Parathyroid adenoma (tissue), 2 donors: ENCODE measurements around the gene LYSMD1.
"Not testable (repeated sequence)": the region's sequence is repeated elsewhere in the genome, so short reads cannot be mapped to it uniquely, and the experiment has no call there.

Source experiments
- H2AFZ ChIP-seq: fragments of 300-600 bp; sonication (generic); one replicate; pipeline ENCODE4 v1.7.0; 2017; ENCODE audit warnings: antibody characterized with exemption, mild to moderate bottlenecking
- H3K27ac ChIP-seq: fragments of 300-600 bp; sonication (generic); one replicate; pipeline ENCODE4 v1.7.0; 2017
- H3K27me3 ChIP-seq: fragments of 300-600 bp; sonication (generic); one replicate; pipeline ENCODE4 v1.7.0; 2017; ENCODE audit warnings: low read length; ENCODE audit not compliant: control insufficient read depth, insufficient read depth
- H3K36me3 ChIP-seq: fragments of 300-600 bp; sonication (generic); one replicate; pipeline ENCODE4 v1.7.0; 2017; ENCODE audit warnings: low read length; ENCODE audit not compliant: control insufficient read depth, insufficient read depth
- H3K4me1 ChIP-seq: fragments of 300-600 bp; sonication (generic); one replicate; pipeline ENCODE4 v1.7.0; 2017; ENCODE audit warnings: control low read depth
- H3K4me2 ChIP-seq: fragments of 300-600 bp; sonication (generic); one replicate; pipeline ENCODE4 v1.7.0; 2017; ENCODE audit warnings: low read length
- H3K4me3 ChIP-seq: fragments of 300-600 bp; sonication (generic); one replicate; pipeline ENCODE4 v1.7.0; 2017; ENCODE audit warnings: low read depth, low read length
- H3K79me2 ChIP-seq: fragments of 300-600 bp; sonication (generic); one replicate; pipeline ENCODE4 v1.7.0; 2017; ENCODE audit warnings: control low read depth
- H3K9ac ChIP-seq: fragments of 300-600 bp; sonication (generic); one replicate; pipeline ENCODE4 v1.7.0; 2017; ENCODE audit warnings: mild to moderate bottlenecking
- H3K9me3 ChIP-seq: fragments of 300-600 bp; sonication (generic); one replicate; pipeline ENCODE4 v1.7.0; 2017; ENCODE audit warnings: low read length; ENCODE audit not compliant: control insufficient read depth
- CTCF ChIP-seq: fragments of 300-600 bp; sonication (generic); IDR thresholded peaks from one replicate; pipeline ENCODE4 v1.7.0; 2017; ENCODE audit warnings: antibody characterized with exemption, mild to moderate bottlenecking
- donor health status: primary hyperparathyroidism.

LYSMD1 gene

DNA sequence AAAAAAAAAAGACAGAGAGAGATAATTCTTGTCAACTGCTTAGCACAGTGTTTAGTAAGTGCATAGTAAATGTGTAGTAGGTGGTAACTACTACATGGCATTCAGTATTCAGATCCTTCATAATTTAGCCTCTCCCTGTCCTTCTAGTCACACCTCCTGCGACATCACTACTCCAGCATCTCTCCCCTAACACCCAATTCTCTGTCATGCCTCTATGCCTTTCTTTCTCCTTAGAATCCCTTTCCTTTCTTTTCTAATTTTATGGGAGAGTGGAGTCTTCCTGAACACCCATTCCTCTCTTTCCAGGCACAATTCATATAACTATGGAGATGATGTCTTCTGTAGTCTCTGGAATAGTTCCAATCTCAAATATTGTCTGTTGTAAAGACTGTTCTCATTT is 28.2 kb upstream of the LYSMD1 start:
- H3K4me2 ChIP-seq = no peak overlapping the region
- no peaks in the 10 kb centered on the region for H3K36me3 ChIP-seq
- H3K4me3 ChIP-seq = no peak overlapping the region
- H3K9me3 ChIP-seq = no peaks in the 10 kb centered on the region
- peaks cover 3% of the 10 kb centered on the region for H3K4me1 ChIP-seq
- no peaks in the 10 kb centered on the region for H3K79me2 ChIP-seq
- H3K27me3 ChIP-seq = no peaks in the 10 kb centered on the region
- no peak overlapping the region for H3K9ac ChIP-seq
- no peak for TF ChIP-seq CTCF
- no peak overlapping the region for H3K27ac ChIP-seq
- H2AFZ ChIP-seq = no peak overlapping the region

GRCh38 chr1:151193304-151193703 is 27.6 kb upstream of the LYSMD1 start:
- Histone ChIP-seq H3K79me2 (no peaks in the 10 kb centered on the region), H3K9me3 (no peaks in the 10 kb centered on the region), H3K4me3 (no peak overlapping the region), H3K4me1 (peaks cover 3% of the 10 kb centered on the region), H3K4me2 (no peak overlapping the region), H3K9ac (no peak overlapping the region), H2AFZ (no peak overlapping the region), H3K27ac (no peak overlapping the region), H3K27me3 (no peaks in the 10 kb centered on the region), H3K36me3 (no peaks in the 10 kb centered on the region)
- no peak for TF ChIP-seq CTCF

GRCh38 chr1:151192047-151192446 is 26.3 kb upstream of the LYSMD1 start:
- H3K36me3 ChIP-seq = no peaks in the 10 kb centered on the region
- H3K9ac ChIP-seq = no peak overlapping the region
- no peaks in the 10 kb centered on the region for H3K4me1 ChIP-seq
- no peaks in the 10 kb centered on the region for H3K27me3 ChIP-seq
- H3K27ac ChIP-seq = no peak overlapping the region
- no peaks in the 10 kb centered on the region for H3K79me2 ChIP-seq
- no peak overlapping the region for H3K4me3 ChIP-seq
- no peak for TF ChIP-seq CTCF
- H2AFZ ChIP-seq = no peak overlapping the region
- no peaks in the 10 kb centered on the region for H3K9me3 ChIP-seq
- H3K4me2 ChIP-seq = no peak overlapping the region

DNA sequence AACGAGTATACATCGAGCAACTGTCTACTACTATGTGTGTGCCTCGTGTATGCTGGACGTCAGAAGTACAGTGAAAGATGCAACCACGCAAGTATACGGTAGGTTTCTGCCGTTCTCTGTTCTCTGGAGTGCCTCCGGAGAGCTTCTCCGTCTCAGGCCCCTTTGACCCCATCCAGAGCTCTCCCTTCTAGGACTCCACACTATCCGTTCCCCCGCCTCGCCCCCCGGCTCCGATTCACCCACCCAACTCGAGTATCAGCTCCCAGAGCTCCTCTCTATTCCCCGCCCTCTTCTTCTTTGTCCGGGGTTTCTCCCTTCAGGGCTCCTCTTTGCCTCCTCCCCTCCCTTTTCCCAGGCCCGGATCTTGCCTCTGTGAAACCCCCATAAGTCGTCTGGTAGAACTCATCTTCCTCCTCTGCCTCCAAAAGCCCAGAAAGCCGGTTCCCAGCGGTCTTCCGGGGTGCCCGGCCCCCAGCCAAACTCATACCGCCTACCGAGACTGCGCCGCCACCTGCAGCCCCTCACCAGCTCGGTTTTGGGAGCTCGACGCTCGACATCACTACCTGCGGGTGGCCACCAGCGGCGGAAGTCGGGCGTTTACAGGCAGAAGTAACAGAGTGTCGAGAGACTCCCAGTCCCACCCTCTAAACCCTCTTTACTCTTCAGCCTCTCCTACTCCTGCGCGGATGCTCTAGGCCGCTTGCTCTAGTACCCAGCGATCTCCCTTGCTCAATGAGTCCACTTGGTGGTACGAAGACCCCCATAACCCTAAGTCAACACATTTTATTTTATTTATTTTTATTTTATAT is 24.1 kb upstream of the LYSMD1 start, which contains the start of gene VPS72:
Gene VPS72, minus strand, starts transcription at position 561 of the 809 bp plus-strand sequence. Its CDS starts 76 bp downstream, at position 485.
- Histone ChIP-seq H3K4me2 (peak within 1 kb of the TSS; percentile 66), H3K9me3 (no peaks in the 10 kb centered on the region), H3K4me1 (no peaks in the 10 kb centered on the region), H3K36me3 (no peaks in the 10 kb centered on the region), H3K4me3 (peak within 1 kb of the TSS; percentile 94), H2AFZ (peak within 1 kb of the TSS; percentile 89), H3K27me3 (no peaks in the 10 kb centered on the region), H3K27ac (peak within 1 kb of the TSS; percentile 68), H3K79me2 (no peaks in the 10 kb centered on the region), H3K9ac (peak within 1 kb of the TSS; percentile 28)
- TF ChIP-seq CTCF = no peak

DNA sequence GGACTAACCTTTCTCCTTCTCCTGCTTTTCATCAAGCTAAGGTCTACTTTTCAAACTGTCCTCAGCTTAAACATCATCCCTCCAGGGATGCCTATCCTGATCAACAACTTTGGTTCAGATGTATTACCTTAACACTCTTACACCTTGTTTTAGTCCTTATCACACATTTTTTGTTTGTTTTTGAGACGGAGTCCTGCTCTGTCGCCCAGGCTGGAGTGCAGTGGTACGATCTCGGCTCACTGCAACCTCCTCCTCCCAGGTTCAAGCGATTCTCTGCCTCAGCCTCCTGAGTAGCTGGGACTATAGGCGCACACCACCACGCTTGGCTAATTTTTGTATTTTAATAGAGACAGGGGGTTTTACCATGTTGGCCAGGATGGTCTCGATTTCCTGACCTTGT is 23.0 kb upstream of the LYSMD1 start:
- not testable (repeated sequence) for H3K4me3 ChIP-seq, H3K9ac ChIP-seq, H3K27me3 ChIP-seq, H3K4me1 ChIP-seq, H2AFZ ChIP-seq, H3K36me3 ChIP-seq, H3K79me2 ChIP-seq, H3K9me3 ChIP-seq, H3K27ac ChIP-seq
- peak overlapping the region; percentile 66 for H3K4me2 ChIP-seq
